Tibial nerve (tissue), 4 donors: ENCODE measurements around the gene DMXL2. TPM values are rescaled to one million over a fixed set of nuclear protein-coding genes. Genes with fewer than 3 reads are reported as not detected.

Experiments used
- DNase-seq, 2 donors: peaks; one replicate each; pipeline ENCODE4 v3.0.0-alpha.2; 2019; ENCODE audit warnings: low spot score in 2 of 2
- H3K27ac ChIP-seq, 4 donors: fragments of 200-600 bp; sonication (generic) in 3 of 4; one replicate each; pipeline ENCODE4 v1.5.1; 2017 to 2019; ENCODE audit warnings: mild to moderate bottlenecking in 1 of 4
- H3K27me3 ChIP-seq, 2 donors: fragments of 200-600 bp; sonication (generic) in 1 of 2; one replicate each; pipeline versions ENCODE4 v1.5.1 to v1.6.0; 2017 to 2019
- H3K36me3 ChIP-seq, 3 donors: fragments of 200-600 bp; sonication (generic); one replicate each; pipeline ENCODE4 v1.5.1; 2018 to 2019
- H3K4me1 ChIP-seq, 4 donors: fragments of 200-600 bp; sonication (generic) in 3 of 4; one replicate each; pipeline ENCODE4 v1.5.1; 2017 to 2019
- H3K4me3 ChIP-seq, 4 donors: fragments of 200-600 bp; sonication (generic) in 3 of 4; one replicate each; pipeline ENCODE4 v1.5.1; 2017 to 2019; ENCODE audit warnings: mild to moderate bottlenecking in 1 of 4, moderate library complexity in 1 of 4
- H3K9me3 ChIP-seq, 4 donors: fragments of 200-600 bp; sonication (generic) in 3 of 4; one replicate each; pipeline ENCODE4 v1.5.1; 2017 to 2019
- CTCF ChIP-seq, 5 experiments: fragments of 200-600 bp in 3 of 5; fragments of 450-650 bp in 2 of 5; sonication (generic) in 3 of 5; IDR thresholded peaks; one replicate each; pipeline ENCODE4 v1.5.1; 2016 to 2019; ENCODE audit warnings: antibody characterized with exemption in 5 of 5, mild to moderate bottlenecking in 3 of 5, moderate library complexity in 2 of 5
- EP300 ChIP-seq, 2 donors: sonication (generic); formaldehyde crosslinking; IDR thresholded peaks; one replicate each; pipeline ENCODE4 v1.6.1; 2017; ENCODE audit warnings: antibody characterized with exemption in 2 of 2, mild to moderate bottlenecking in 1 of 2
- POLR2A ChIP-seq, 2 donors: fragments of 450-650 bp; IDR thresholded peaks; one replicate each; pipeline ENCODE4 v1.6.1; 2017; ENCODE audit warnings: antibody characterized with exemption in 2 of 2, mild to moderate bottlenecking in 2 of 2, moderate library complexity in 2 of 2
- WGBS, 2 donors: methylation state at CpG; one replicate each; pipeline ENCODE4 v1.1.5; 2018; 5-methylcytosine and 5-hydroxymethylcytosine counted together
- total RNA-seq, 4 donors: library from RNA; depleted of rRNA; stranded (reverse); fragments of >200 nt; gene quantifications; one replicate each; pipeline ENCODE4 v1.1.0, GENCODE V29; 2016

DMXL2 gene
- total RNA-seq, 4 donors from 2014 or later: 43.7 to 49.6 (median 47.0) TPM

- no peaks in the 10 kb centered on the region for H3K36me3 ChIP-seq
- H3K4me3 ChIP-seq: no peak overlapping the region
- WGBS, 2 donors: 53 to 69% methylated on average over 3 of the region's 3 CpGs
- no peaks in the 10 kb centered on the region for H3K4me1 ChIP-seq
- TF ChIP-seq CTCF (IDR thresholded peaks at IDR 0.05): no peak
- no peak for TF ChIP-seq POLR2A (IDR thresholded peaks at IDR 0.05)
- TF ChIP-seq EP300 (IDR thresholded peaks at IDR 0.05): no peak
- no peaks in the 10 kb centered on the region for H3K9me3 ChIP-seq
- H3K27me3 ChIP-seq: no peaks in the 10 kb centered on the region
- DNase-seq: no peak
- no peak overlapping the region for H3K27ac ChIP-seq
Measured at GRCh38 chr15:51634591-51635198, 12.1 kb upstream of the DMXL2 start.

- WGBS, 2 donors: 36 to 38% methylated on average over 1 of the region's 1 CpG
Measured at GRCh38 chr15:51629612-51630011, 7.0 kb upstream of the DMXL2 start.

DNA sequence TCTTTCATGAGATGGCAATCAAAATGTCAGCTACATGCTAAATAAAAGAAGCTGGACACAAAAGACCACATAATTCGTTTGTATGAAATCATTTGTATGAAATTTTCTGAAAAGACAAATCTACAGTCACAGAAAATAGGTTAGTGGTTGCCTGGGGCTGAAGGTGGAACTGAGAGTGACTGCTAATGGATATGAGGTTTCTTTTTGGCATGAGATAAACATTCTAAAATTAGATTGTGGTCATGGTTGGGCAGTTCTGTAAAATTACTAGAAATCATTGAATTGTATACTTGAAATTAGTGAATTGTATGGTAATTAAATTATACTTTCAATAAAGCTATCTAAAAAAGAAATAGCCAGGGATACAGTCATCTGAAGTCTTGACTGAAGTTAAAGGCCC is 2.7 kb upstream of the DMXL2 start:
- no peaks in the 10 kb centered on the region for H3K27me3 ChIP-seq
- H3K4me3 ChIP-seq: no peak overlapping the region
- H3K4me1 ChIP-seq: peaks cover 0 to 21% (median 7%) of the 10 kb centered on the region in 4 donors
- DNase-seq: no peak
- no peaks in the 10 kb centered on the region for H3K36me3 ChIP-seq
- no peaks in the 10 kb centered on the region for H3K9me3 ChIP-seq
- no peak overlapping the region for H3K27ac ChIP-seq
- TF ChIP-seq POLR2A (IDR thresholded peaks at IDR 0.05) (no peak), EP300 (IDR thresholded peaks at IDR 0.05) (no peak), CTCF (IDR thresholded peaks at IDR 0.05) (no peak)
- 37 to 41% methylated on average over 1 of the region's 1 CpG for WGBS, 2 donors

More at GRCh38 chr15:51629612-51630011, 7.0 kb upstream of the DMXL2 start:
- Histone ChIP-seq H3K27me3 (no peaks in the 10 kb centered on the region), H3K36me3 (no peaks in the 10 kb centered on the region), H3K4me3 (no peak overlapping the region), H3K4me1 (peaks cover 0 to 4% (median 0%) of the 10 kb centered on the region in 4 donors), H3K27ac (peak overlapping the region in 2 of 4 donors; percentile 6 to 40), H3K9me3 (no peaks in the 10 kb centered on the region)
- peak in 1 of 2 donors; percentile 31 for DNase-seq
- TF ChIP-seq POLR2A (IDR thresholded peaks at IDR 0.05) (no peak), CTCF (IDR thresholded peaks at IDR 0.05) (no peak), EP300 (IDR thresholded peaks at IDR 0.05) (peak in 1 of 2 donors; percentile 78)

GRCh38 chr15:51624022-51624421 is 1.5 kb upstream of the DMXL2 start:
- Histone ChIP-seq H3K9me3 (no peaks in the 10 kb centered on the region), H3K4me3 (no peak overlapping the region), H3K4me1 (peaks cover 0 to 22% (median 6%) of the 10 kb centered on the region in 4 donors), H3K27me3 (no peaks in the 10 kb centered on the region), H3K27ac (no peak overlapping the region), H3K36me3 (no peaks in the 10 kb centered on the region)
- no peak for DNase-seq
- WGBS, 2 donors: 66 to 82% methylated on average over 4 of the region's 4 CpGs
- TF ChIP-seq EP300 (IDR thresholded peaks at IDR 0.05) (no peak), POLR2A (IDR thresholded peaks at IDR 0.05) (no peak), CTCF (IDR thresholded peaks at IDR 0.05) (no peak)

- Histone ChIP-seq H3K27ac (peak overlapping the region in 3 of 4 donors; percentile 80 to 88 (median 85)), H3K27me3 (no peaks in the 10 kb centered on the region), H3K9me3 (no peaks in the 10 kb centered on the region), H3K4me1 (peaks cover 0 to 22% (median 6%) of the 10 kb centered on the region in 4 donors), H3K4me3 (peak overlapping the region; percentile 83 to 90 (median 86)), H3K36me3 (no peaks in the 10 kb centered on the region)
- TF ChIP-seq EP300 (IDR thresholded peaks at IDR 0.05): no peak
- no peak for TF ChIP-seq POLR2A (IDR thresholded peaks at IDR 0.05)
- no peak for TF ChIP-seq CTCF (IDR thresholded peaks at IDR 0.05)
- DNase-seq: peak in 1 of 2 donors; percentile 46
- 24 to 26% methylated on average over 8 of the region's 8 CpGs for WGBS, 2 donors
Measured at GRCh38 chr15:51623386-51623938, 891 bp upstream of the DMXL2 start.
